ENCODE data around the gene ZNF346. TPM values are rescaled to one million over a fixed set of nuclear protein-coding genes. Genes with fewer than 3 reads are reported as not detected.

The ZNF346 gene
- total and polyA plus RNA-seq, 2 of the 13 experiments (the other 11 are each of a cell fraction or from before 2014, with no cell fraction given), result 8.6 to 19.4 TPM

- TF ChIP-seq FUBP1 (CRISPR knock-in tag; IDR thresholded peaks at IDR 0.05; ENCODE audit: borderline replicate concordance) (no peak), CCAR2 (optimal IDR thresholded peaks at IDR 0.05; ENCODE audit: low read depth, low read length) (no peak), SATB2 (CRISPR knock-in tag; IDR thresholded peaks at IDR 0.05) (no peak), RARA (CRISPR knock-in tag; IDR thresholded peaks at IDR 0.05) (no peak), MIXL1 (CRISPR knock-in tag; IDR thresholded peaks at IDR 0.05) (no peak), ZNF496 (CRISPR knock-in tag; IDR thresholded peaks at IDR 0.05; ENCODE audit: insufficient replicate concordance) (no peak), SNAPC4 (CRISPR knock-in tag; IDR thresholded peaks at IDR 0.05) (no peak), PREB (CRISPR knock-in tag; IDR thresholded peaks at IDR 0.05) (no peak)
These were observed 2.7 kb downstream of the ZNF346 start (continued) for GRCh38 chr5:177025101-177025601.
